Left ventricle myocardium superior (tissue), 1 donor: ENCODE measurements around the gene RBM20. TPM values are rescaled to one million over a fixed set of nuclear protein-coding genes. Genes with fewer than 3 reads are reported as not detected.

Experiments
- ATAC-seq: fragments of 200-7000 bp; cut with Tn5 transposase; one replicate; pipeline ENCODE4 v1.9.1; 2020; ENCODE audit warnings: mild to moderate bottlenecking, moderate library complexity
- DNase-seq: peaks from one replicate; pipeline ENCODE4 v3.0.0-alpha.2; 2020
- intact Hi-C: fragments of 100-400 bp; cut with micrococcal nuclease; formaldehyde crosslinking; loops from one replicate; pipeline ENCODE4 v1.11.0; 2022
- total RNA-seq: library from RNA; stranded (reverse); fragmentation: NEBNext Ultra II Directional; extraction: Animal tissue kit (Norgen Biotek cat#: 25700); gene quantifications from one replicate; pipeline ENCODE4 v1.2.1, GENCODE V29; 2021
- donor health status: DM: no; HTN: yes; CAD: no; lungs with severe emphysema.

RBM20 gene
- total RNA-seq, 1 donor from 2014 or later: 114 TPM

DNA sequence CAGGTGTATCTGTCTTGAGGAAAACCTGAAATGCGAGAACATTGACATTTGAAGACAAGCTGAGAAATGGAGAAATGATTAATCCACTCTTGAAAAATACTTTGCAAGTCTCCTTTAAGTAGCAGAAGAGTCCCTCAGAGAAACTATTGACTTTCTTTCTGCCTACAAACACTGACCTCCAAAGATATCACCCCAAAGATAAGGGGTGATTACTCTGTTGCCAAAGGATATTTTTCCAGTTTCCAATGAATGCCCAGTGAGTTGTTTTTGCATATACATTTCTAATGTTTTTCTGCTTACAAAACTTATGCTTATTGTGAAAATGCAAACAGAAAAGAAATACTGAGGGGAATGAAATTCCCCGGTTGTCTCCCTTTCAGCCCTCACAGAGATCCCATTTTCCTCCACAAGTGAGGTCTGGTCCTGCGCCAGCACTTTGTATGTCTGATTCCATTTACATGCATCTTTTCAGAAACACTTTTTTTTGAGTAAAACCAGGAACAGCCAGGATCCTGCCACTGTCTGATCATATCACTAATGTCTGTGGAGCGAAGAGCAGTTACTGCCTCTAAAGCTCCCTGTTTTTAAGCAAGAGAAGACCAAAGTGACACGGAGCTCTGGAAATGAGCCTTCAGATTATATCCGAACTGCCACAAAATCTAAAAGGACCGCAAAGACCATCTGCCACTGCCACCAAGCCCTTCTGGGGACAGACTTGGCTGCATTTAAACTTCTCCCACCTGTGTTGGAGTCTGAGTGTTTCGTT, 144.7 kb downstream of the RBM20 start:
- DNase-seq: no peak
- intact Hi-C loops: no loop called here
- no peak for ATAC-seq

DNA sequence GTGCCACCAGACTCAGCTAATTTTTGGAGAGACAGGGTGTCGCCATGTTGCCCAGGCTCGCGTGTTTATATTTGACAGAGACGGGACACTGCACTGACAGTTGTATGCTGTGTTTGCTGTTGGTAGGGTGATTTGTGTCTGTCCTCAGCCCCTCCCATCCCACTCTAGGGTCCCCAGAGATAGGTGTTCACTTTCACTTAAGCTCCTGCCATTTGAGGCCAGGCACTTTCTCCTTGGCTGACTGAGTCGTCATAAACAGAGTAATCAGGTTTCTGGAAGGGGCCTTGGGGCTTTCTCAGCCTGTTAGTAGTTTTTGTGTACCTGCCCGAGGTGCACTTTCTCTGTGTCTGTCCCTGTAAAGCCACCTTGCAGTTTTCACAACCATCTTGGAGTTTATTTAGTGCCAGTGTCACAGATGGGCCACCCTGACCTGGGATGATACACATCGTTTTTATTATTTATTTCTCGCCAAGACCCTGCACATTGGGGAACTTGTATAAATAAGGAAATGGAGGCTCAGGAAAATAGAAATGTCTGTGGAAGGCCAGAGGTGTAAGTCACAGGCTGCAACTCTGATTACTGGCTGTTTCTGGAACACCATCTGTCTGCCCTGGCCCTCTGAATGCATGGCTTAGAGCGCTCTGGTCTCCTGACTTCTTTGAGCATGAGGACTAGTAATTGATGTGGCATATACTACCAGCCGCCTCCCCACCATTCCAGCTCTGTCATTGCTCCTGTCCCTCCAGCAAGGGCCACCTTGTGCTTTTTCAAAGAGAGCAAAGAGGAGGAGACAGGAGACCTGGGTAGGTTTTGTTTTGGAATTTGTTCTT, 145.7 kb downstream of the RBM20 start:
- DNase-seq: no peak
- intact Hi-C loops: no loop called here
- no peak for ATAC-seq

DNA sequence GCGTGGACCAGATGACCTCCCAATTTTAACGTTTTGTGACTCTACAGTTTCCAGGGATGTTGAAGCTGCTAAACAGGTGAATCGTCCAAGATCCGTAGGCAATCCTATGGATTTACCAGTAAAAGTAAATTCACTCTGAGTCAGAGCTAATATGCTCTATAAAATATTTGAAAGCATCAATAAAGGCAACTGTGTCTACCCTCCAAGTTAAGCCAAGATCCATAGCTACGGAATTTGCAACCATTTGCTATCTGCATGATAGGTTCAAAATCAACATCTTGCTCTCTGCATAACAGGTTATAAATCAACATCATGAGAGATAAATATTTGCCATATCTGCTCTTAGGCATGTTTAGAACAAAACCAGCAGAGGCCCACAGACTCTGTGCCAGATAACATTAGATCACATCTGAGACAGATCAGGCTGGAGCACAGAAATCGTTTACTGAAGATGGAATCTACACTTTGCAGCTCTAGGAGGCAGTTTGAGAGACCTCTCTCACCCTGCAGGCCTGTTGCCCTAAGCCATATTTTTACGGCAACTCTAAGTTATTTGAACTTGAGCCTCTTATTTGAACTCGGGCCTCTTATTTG, 146.9 kb downstream of the RBM20 start:
- intact Hi-C loops: no loop called here
- no peak for DNase-seq
- no peak for ATAC-seq

DNA sequence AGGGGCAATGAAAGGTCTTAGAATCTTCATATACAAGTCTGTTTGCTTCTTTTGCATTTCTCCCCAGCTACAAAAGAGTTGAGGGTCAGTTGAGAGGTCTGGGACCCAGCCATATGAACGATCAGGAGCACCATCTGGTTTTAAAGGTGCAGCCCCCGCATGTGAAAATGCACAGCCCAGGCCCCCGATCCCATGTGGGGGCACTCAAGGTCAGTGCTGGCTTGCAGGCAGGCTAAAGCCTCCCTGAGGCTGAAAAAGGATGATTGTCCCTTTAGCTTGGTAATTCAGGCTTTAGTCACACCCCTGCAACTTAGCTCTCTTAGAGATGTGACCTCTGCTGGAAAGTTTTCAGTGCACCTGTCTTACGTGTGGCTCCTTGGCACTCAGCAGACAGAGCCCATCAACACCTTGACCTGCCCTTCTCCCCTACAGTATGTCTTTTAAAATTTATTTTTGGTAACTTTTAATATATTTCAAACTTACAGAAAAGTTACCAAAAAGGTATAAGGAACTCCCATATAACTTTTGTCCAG, 147.5 kb downstream of the RBM20 start:
- intact Hi-C loops: no loop called here

DNA sequence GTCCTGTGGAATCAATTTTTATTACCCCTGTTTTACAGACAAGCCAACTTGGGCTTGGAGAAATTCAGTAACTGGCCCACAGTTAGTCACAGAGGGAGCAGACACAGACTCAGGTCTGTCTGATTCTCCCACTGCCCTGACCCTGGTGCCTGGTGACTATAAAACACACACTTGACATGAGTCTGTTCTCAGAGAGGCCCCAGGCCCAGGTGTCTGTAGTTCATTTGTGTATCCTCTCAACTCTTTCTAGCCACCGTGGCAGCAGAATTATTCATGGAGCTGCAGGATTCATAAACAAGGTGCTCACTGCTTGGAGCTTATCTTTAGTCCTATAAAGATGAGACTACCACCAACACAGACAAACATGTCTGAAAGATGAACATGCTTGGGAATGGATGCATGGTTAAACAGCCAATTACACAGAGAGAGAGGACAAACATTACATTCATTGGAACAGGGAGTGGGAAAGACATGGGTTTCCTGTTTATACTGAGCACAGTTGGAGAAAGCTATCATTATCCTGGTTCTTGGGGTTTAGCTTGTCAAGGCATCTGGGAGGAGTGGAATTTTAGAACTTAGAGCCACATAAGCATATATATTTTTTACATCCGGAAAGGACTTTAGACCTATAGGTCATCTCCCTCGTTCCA, 148.5 kb downstream of the RBM20 start:
- ATAC-seq (no peak), DNase-seq (no peak)
- intact Hi-C loops: no loop called here

More for the DNA sequence above, 147.5 kb downstream of the RBM20 start:
- no peak for ATAC-seq
- DNase-seq: no peak

DNA sequence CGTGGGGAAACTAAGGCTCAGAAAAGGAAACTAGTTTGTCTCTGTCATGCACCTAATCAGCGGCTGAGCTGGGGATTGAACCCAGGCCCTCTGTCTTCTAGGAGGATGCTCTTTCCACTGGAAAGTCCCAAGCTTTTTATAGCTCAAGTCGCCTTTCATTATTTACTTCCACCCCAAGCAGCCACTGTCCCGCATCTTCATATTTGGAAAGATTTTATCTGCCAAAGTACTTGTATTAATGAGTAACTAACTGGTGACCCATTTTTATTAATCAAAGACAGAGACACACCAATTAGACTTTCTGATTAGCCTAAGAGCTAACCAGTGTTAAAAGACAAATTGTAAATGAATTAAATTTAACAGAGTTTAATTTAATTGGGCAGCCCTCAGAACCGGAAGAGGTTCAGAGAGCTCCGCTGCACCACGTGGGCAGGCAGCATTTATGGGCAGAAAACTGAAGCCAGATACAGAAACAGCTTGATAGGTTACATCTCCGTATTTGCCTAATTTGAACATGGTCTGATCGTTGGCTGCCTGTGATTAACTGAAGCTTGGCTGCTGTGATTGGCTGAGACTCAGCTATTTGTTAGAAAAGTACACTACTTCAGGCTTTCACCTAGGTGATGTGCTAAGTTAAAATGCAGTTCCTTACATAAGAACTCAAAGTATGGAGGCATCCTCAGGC, 149.1 kb downstream of the RBM20 start:
- intact Hi-C loops: no loop called here
- peak; percentile 52 for ATAC-seq
- DNase-seq: no peak

DNA sequence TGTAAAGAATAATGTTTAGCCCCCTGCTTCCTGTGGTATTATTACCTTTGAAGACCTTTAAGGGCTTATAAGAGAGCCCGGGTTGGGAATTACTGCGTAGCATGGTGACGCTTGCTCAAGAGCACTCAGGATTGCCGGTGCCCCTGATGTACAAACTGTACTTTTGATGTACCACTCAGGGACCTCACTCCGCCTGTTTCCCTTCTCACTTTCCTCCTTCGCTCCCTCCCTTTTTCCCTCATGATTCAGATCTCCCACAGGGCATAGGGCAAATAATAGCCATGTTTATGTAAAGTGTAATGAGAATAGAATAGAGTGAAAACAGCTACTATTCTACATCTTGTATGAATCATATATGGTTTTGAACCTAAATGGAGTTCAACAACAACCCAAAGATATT, 149.8 kb downstream of the RBM20 start:
- peak; percentile 47 for ATAC-seq
- DNase-seq: no peak
- intact Hi-C loops: no loop called here

DNA sequence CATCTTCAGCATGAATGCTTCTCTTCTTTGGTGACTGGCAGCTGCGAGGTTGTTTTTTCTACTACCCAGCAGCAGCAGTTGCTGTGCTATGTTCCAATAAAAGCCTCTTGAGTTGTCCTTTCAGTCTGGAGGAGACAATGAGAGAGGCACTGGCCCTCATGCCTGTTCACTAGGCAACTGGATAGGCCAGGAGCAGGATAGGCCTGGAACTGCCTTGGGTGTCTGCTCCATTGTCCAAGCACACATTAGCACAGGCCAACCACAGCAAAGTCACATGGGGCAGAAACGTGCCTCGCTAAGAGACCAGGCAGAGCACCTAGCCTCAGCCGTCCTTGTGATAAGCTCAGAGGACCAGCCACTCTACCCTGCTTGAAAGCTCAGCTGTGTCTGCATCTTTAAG, 150.7 kb downstream of the RBM20 start:
- DNase-seq (peak; percentile 81), ATAC-seq (peak; percentile 91)
- intact Hi-C loops: no loop called here

DNA sequence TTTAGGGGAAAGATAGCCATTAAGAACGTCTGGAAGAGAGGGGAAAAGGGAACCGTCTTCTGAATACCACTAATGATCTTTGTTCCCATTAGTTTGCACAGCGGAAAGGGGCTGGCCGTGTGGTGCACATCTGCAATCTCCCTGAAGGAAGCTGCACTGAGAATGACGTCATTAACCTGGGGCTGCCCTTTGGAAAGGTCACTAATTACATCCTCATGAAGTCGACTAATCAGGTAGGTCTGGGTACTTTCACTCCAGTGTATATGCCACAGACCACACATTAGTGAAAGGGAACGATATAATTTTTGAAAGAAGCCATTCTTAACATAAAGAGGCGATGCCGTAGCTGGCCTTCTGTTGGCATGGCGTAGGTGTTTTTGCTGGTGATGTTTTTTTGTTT, 153.3 kb downstream of the RBM20 start:
- intact Hi-C loops: no loop called here
- ATAC-seq (no peak), DNase-seq (no peak)

DNA sequence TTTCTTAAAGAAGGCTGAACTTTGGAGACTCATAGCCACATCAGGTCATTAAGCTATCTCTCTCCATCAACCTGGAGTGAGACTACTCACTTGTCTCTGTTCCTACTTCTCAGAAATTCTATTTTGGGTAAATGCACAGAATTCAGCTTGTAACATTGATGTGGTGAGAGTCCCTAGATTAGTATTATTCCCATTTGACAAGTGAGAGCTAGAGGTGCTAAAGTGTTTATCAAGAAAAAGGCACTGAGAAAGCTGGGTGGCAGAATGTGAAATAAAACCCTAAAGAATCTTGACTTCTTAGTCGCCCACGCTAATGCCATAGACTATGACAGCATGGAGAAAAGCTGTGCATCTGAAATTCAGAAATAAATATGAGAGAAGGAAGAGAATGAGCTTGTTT, 154.2 kb downstream of the RBM20 start:
- DNase-seq (no peak), ATAC-seq (no peak)
- intact Hi-C loops: no loop called here

DNA sequence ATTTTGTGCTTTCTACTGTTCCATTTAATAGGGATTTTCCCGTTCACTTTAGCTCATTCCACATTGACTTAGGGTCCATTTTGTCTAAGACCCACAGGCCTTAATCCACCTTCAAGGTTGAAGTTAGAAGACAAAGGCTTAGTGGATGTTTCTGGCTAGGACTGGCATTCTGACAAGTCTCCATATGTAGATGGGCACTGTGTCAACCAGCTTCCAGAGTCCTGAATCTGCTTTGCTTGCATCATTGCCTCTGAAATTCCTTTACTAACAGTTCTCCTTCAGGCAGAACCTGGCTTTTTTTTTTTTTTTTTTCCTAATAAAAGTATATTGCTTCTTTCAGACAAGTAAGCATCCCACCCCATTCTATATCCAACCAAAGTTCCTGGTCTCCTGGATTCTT, 158.0 kb downstream of the RBM20 start:
- intact Hi-C loops: loop anchor here (10.0 kb wide), 1 partner anchor 93 kb away; no protein-coding TSS in a partner anchor
- ATAC-seq (peak; percentile 13), DNase-seq (no peak)

DNA sequence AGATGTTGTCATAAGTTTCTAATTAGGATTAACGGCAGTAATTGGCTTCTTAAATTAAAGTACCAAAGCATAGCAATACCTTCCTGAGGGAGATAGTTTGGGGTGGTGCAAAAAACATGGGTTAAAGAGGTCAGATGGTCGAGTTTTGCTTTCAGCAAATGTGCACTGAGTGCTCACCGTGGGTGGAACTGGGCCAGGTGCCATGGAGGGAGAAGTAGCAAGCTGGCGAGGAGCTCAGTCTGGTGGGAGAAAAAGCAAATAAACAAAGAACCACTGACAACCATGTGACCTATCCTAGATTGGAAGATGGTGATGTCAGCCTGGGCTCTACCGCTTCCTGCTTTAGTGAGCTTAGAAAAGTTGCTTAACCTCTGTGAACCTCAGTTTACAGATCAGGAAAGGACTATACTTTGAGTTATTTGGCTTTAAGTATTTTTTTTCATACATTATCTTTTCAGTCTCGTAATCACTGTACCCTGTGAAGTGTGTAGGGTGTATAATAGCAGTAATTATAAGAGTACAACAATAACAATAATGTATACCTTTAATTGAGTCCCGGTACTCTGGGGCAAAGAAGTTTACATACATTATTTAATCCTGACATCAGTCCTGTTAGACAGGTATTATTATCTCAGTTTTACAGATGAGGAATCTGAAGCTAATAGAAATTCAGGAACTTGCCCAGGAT, 158.6 kb downstream of the RBM20 start:
- DNase-seq (peak; percentile 77), ATAC-seq (peak; percentile 73)
- intact Hi-C loops: loop anchor here (10.0 kb wide), 1 partner anchor 92 kb away; no protein-coding TSS in a partner anchor

DNA sequence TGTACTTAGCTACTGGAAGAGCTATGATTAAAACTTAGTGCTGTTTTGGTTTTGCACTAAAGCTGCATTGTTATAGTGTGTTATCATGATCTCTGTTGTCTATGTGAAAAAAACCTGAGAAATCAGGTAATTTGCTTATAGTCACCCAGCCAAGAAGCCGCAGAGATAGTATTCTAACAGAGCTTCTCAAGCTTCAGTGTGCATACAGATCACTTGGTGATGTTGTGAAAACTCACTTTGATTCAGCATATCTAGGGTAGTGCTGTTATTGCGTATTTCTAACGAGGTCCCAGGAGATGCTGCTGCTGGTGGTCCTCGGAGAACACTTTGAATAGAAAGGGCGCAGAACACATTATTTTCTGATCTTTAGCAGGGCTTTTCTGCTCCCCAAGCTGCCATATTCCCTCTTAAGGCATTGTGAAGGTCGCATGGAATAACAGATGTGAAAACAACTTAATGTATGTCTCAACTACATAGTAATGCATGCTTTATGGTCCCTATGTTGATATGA, 159.2 kb downstream of the RBM20 start:
- intact Hi-C loops: loop anchor here (10.0 kb wide), 1 partner anchor 92 kb away; no protein-coding TSS in a partner anchor
- ATAC-seq (no peak), DNase-seq (no peak)

DNA sequence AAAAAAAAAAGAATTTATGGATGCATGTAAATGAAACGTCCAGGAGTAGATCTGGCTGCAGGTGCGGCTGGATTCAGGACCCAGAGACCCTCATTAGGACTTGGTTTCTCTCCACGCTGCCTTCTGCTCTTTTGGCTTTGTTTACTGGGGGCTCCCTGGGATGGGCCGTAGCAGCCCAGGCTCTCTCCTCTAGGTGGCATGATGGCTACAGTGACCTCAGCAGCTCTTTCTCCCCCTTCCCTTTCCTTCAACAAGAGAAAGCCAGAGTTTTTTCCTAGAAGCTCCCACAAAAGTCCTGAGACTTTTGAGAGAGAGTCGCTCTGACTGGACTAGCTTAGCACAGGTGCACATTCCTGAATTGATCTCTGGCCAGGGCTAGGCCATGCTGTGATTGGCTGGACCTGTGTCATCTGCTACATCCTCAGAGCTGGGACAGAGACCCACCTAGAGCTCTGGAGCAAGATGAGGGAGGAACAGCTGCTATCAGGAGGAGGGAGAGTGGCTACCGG, 159.7 kb downstream of the RBM20 start:
- peak; percentile 60 for ATAC-seq
- intact Hi-C loops: loop anchor here (10.0 kb wide), 1 partner anchor 91 kb away; no protein-coding TSS in a partner anchor
- no peak for DNase-seq

DNA sequence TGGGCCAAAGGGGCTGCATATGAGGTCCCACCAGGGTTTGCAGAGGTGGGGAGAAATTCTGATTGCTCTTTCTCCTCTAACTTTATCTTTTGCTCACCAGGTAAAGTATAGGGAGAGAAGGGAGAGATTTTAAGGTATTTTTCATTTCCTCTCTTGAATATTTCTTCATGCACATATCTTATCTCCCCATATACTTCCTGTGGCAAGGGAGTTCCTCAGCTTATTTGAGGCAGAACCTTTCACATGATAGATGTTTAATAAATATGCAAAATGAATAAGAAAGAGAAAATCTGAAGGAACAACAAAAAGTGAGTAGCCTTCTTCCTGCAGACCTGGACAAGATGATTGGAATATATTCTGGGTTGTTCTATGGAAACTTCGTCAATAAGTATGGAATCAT, 160.2 kb downstream of the RBM20 start:
- intact Hi-C loops: loop anchor here (10.0 kb wide), 1 partner anchor 90 kb away; no protein-coding TSS in a partner anchor
- ATAC-seq (no peak), DNase-seq (no peak)

DNA sequence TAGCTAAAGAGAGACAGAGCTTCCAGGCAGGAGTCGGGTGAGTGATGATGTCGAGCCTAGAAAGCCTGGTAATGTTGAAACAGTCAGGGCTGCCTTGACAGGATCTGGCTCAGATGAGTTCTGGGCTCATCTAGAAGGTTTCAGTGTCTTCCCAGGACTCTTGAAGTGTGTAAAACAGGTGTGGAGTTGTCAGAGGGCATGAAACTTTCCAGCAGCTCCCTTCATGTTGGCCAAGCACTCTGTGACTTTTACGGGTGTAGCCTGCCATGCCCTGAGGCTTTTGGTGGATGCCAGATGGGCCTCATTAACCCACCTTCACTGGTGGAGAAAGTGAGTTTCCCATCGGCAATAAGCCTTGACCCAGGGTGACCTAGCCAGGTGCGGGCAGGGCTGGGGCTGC, 161.2 kb downstream of the RBM20 start:
- DNase-seq: no peak
- intact Hi-C loops: loop anchor here (10.0 kb wide), 1 partner anchor 90 kb away; no protein-coding TSS in a partner anchor
- no peak for ATAC-seq

DNA sequence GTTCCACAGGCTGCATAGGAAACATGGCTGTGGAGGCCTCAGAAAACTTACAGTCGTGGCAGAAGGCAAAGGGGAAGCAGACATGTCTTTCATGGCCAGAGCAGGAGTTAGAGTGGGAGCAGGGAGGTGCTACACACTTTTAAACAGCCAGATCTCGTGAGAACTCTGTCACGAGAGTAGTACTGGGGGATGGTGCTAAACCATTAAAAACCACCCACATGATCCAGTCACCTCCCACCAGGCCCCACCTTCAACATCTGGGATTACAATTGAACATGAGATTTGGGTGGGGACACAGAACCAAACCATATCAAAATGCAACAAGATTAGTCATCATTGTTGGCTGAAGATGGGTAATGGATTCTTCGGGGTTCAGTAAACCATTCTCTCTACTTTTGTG, 162.2 kb downstream of the RBM20 start:
- intact Hi-C loops: loop anchor here (10.0 kb wide), 1 partner anchor 88 kb away; no protein-coding TSS in a partner anchor
- no peak for ATAC-seq

More for the DNA sequence above, 162.2 kb downstream of the RBM20 start:
- no peak for DNase-seq
